Mesodermal cell (in vitro differentiated cells): ENCODE measurements around the gene ADAMTS7.
"Not testable (repeated sequence)": the region's sequence is repeated elsewhere in the genome, so short reads cannot be mapped to it uniquely, and the experiment has no call there.

Experiments used
- H3K27ac ChIP-seq: 2 replicates; pipeline ENCODE4 v1.7.0; 2013; ENCODE audit warnings: mild to moderate bottlenecking, low read depth, low read length, moderate library complexity; ENCODE audit not compliant: severe bottlenecking
- H3K36me3 ChIP-seq: 2 replicates; pipeline ENCODE4 v1.7.1; 2013; ENCODE audit warnings: mild to moderate bottlenecking, low read length, moderate library complexity; ENCODE audit not compliant: control insufficient read depth, insufficient read depth
- H3K4me1 ChIP-seq: one replicate; pipeline ENCODE4 v1.7.1; 2013; ENCODE audit warnings: mild to moderate bottlenecking, low read length; ENCODE audit not compliant: insufficient read depth, control insufficient read depth, poor library complexity, severe bottlenecking
- H3K4me3 ChIP-seq: 2 replicates; pipeline ENCODE4 v1.7.0; 2013; ENCODE audit warnings: low read length, control low read depth, mild to moderate bottlenecking; ENCODE audit not compliant: insufficient read depth, poor library complexity, severe bottlenecking; ENCODE audit errors: extremely low read depth
- H3K9me3 ChIP-seq: 2 replicates; pipeline ENCODE4 v1.7.1; 2013; ENCODE audit warnings: mild to moderate bottlenecking, low read length, moderate library complexity; ENCODE audit not compliant: control insufficient read depth
- WGBS, 2 experiments: methylation state at CpG; one replicate each; pipeline ENCODE4 v1.1.5; 2013; ENCODE audit warnings: missing lambda C conversion rate in 2 of 2; ENCODE audit not compliant: insufficient coverage in 2 of 2; 5-methylcytosine and 5-hydroxymethylcytosine counted together

The ADAMTS7 gene

GRCh38 chr15:78798355-78798754 is 12.9 kb downstream of the ADAMTS7 start:
- 94 to 96% methylated on average over 2 to 3 of the region's 5 CpGs for WGBS, 2 experiments
- peaks cover 45% of the 10 kb centered on the region for H3K36me3 ChIP-seq

GRCh38 chr15:78797951-78798350 is 13.3 kb downstream of the ADAMTS7 start:
- H3K4me1 ChIP-seq: peaks cover 6% of the 10 kb centered on the region
- H3K4me3 ChIP-seq: no peak overlapping the region
- WGBS, 2 experiments: 93 to 98% methylated on average over 7 to 10 of the region's 13 CpGs
- H3K27ac ChIP-seq: no peak overlapping the region
- H3K9me3 ChIP-seq: no peaks in the 10 kb centered on the region
- peaks cover 45% of the 10 kb centered on the region for H3K36me3 ChIP-seq

More at GRCh38 chr15:78798355-78798754, 12.9 kb downstream of the ADAMTS7 start:
- not testable (repeated sequence) for H3K4me1 ChIP-seq, H3K9me3 ChIP-seq, H3K4me3 ChIP-seq, H3K27ac ChIP-seq

- H3K27ac ChIP-seq: no peak overlapping the region
- WGBS, 2 experiments: 96 to 97% methylated on average over 9 to 15 of the region's 15 CpGs
- no peak overlapping the region for H3K4me3 ChIP-seq
- H3K36me3 ChIP-seq: peaks cover 40% of the 10 kb centered on the region
- H3K9me3 ChIP-seq: no peaks in the 10 kb centered on the region
- peaks cover 6% of the 10 kb centered on the region for H3K4me1 ChIP-seq
Observed at GRCh38 chr15:78796510-78796909, 14.8 kb downstream of the ADAMTS7 start.

- H3K4me1 ChIP-seq: peaks cover 6% of the 10 kb centered on the region
- no peak overlapping the region for H3K4me3 ChIP-seq
- peaks cover 47% of the 10 kb centered on the region for H3K36me3 ChIP-seq
- H3K27ac ChIP-seq: no peak overlapping the region
- H3K9me3 ChIP-seq: no peaks in the 10 kb centered on the region
Observed at GRCh38 chr15:78795043-78795442, 16.2 kb downstream of the ADAMTS7 start.

- WGBS, 2 experiments: 67 to 100% methylated on average over 1 to 2 of the region's 4 CpGs
- peaks cover 53% of the 10 kb centered on the region for H3K36me3 ChIP-seq
- not testable (repeated sequence) for H3K4me3 ChIP-seq, H3K4me1 ChIP-seq, H3K9me3 ChIP-seq, H3K27ac ChIP-seq
Observed at GRCh38 chr15:78794446-78794845, 16.8 kb downstream of the ADAMTS7 start.

- WGBS, 2 experiments: 85 to 87% methylated on average over 4 of the region's 4 CpGs
- no peak overlapping the region for H3K27ac ChIP-seq
- no peaks in the 10 kb centered on the region for H3K4me1 ChIP-seq
- peaks cover 61% of the 10 kb centered on the region for H3K36me3 ChIP-seq
- H3K4me3 ChIP-seq: no peak overlapping the region
- no peaks in the 10 kb centered on the region for H3K9me3 ChIP-seq
Observed at GRCh38 chr15:78791357-78791756, 19.9 kb downstream of the ADAMTS7 start.

- Histone ChIP-seq H3K27ac (no peak overlapping the region), H3K4me1 (no peaks in the 10 kb centered on the region), H3K9me3 (no peaks in the 10 kb centered on the region), H3K4me3 (no peak overlapping the region), H3K36me3 (peaks cover 61% of the 10 kb centered on the region)
- WGBS, 2 experiments: 93 to 96% methylated on average over 2 to 3 of the region's 4 CpGs
Observed at GRCh38 chr15:78790027-78790426, 21.2 kb downstream of the ADAMTS7 start.

GRCh38 chr15:78789615-78790014 is 21.6 kb downstream of the ADAMTS7 start:
- peaks cover 64% of the 10 kb centered on the region for H3K36me3 ChIP-seq
- H3K4me3 ChIP-seq: no peak overlapping the region
- no peaks in the 10 kb centered on the region for H3K9me3 ChIP-seq
- no peaks in the 10 kb centered on the region for H3K4me1 ChIP-seq
- WGBS, 2 experiments: 94 to 96% methylated on average over 16 to 17 of the region's 17 CpGs
- H3K27ac ChIP-seq: no peak overlapping the region

GRCh38 chr15:78788016-78788660 is 23.1 kb downstream of the ADAMTS7 start:
- Histone ChIP-seq H3K4me3 (no peak overlapping the region), H3K4me1 (no peaks in the 10 kb centered on the region), H3K27ac (no peak overlapping the region), H3K9me3 (no peaks in the 10 kb centered on the region), H3K36me3 (peaks cover 60% of the 10 kb centered on the region)
- whole genome bisulfite sequencing, 2 experiments: 94 to 96% methylated on average over 10 to 13 of the region's 14 CpGs

- H3K9me3 ChIP-seq, H3K4me1 ChIP-seq, H3K27ac ChIP-seq, H3K4me3 ChIP-seq: not testable (repeated sequence)
- WGBS, 2 experiments: 100% methylated on average over 1 of the region's 2 CpGs; no CpG with 5 or more reads in 1 of the 2 experiments
- H3K36me3 ChIP-seq: peaks cover 28% of the 10 kb centered on the region
Observed at GRCh38 chr15:78782402-78782801, 28.9 kb downstream of the ADAMTS7 start.

- peaks cover 19% of the 10 kb centered on the region for H3K36me3 ChIP-seq
- H3K9me3 ChIP-seq, H3K4me1 ChIP-seq, H3K27ac ChIP-seq, H3K4me3 ChIP-seq: not testable (repeated sequence)
- 100% methylated on average over 3 of the region's 4 CpGs; no CpG with 5 or more reads in 1 of the 2 experiments for WGBS, 2 experiments
Observed at GRCh38 chr15:78781381-78781780, 29.9 kb downstream of the ADAMTS7 start.
